HG02852 (cell line): Measurements from ENCODE around the gene HIBADH.
"Not testable (repeated sequence)": the region's sequence is repeated elsewhere in the genome, so short reads cannot be mapped to it uniquely, and the experiment has no call there.

Source experiments
- ATAC-seq: cut with Tn5 transposase; IDR thresholded peaks from one replicate; pipeline ENCODE4 v1.9.1; 2021; ENCODE audit warnings: mild to moderate bottlenecking, moderate library complexity; ENCODE audit not compliant: unreplicated experiment

Gene HIBADH

DNA sequence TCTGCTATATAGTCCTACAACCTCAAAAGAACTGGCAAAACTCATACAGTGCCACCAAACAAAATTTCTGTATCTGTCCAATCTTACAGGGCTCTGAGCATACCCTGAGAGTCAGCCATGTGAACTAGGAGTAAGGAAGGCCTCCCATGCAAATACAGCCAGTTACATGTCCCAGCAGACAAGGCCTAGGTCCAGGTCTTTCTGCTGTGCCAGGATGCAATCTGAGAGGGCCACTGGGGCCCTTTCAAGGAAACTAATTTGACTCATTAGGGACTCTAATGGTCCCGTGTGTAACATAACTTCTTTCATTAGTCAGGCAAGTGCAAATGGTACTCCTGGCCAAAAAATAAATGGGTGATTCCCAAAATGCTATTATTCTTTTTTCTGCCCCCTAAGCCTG, 17.9 kb upstream of the HIBADH start:
- ATAC-seq = no peak

DNA sequence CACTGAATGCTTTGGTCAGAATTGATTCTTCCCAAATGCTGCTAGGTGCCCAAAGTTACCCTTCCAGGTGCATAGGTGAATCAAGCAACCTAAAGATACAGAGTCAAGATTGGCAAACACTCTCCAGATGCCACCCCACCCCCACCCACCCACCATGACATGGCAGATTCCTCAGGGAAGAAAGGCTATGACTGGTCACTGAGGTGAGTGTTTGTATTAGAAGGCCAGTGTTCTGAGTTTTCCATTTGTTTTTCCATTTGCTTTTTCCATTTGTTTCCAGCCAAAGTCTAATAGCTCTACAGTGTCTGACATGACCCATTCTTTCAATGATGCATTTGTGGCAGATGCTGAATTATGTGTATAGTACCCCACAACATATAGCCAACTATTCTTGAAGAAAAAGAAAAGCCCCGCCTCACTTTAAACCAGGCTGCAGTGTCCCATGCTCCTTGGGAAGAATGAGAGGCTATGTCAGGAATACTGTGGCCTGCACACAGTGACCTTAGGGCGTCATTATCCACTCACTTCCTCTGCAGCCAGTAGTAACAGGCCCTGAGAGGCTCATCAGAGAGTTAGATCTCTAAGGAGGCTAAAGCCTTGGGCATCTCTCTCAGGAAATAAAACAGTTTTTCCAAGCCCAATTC, 16.1 kb upstream of the HIBADH start:
- no peak for ATAC-seq

DNA sequence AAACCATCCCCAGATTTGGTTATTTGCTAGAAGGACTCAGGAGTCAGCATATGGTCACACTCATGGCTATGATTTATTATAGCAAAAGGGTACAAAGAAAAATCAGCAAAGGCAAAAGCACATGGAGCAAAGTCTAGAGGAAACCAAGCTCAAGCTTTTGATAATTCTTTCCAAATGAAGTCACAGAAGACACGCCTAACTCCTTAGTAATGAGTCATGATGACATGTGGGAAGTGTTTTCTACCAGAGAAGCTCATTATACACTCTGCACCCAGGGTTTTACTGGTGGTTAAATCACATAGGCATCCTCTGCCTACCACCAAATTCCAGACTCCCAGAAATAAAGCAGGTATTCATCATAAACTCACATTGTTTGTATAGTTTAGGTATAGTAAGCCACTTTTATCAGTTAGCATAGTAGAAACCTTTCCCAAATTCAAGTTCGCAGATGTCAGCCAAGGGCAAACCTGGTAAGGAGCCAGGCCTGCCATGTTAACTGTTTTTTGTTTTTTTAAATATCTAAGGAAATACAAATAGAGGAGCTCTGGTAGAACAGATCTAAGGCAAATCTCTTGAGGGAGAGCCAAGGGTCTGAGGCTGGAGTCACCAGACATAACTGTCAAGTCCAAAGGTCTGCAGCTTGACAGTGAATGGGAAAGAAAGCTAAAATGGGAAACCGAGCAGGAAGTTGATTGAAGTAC, 15.4 kb upstream of the HIBADH start:
- no peak for ATAC-seq

DNA sequence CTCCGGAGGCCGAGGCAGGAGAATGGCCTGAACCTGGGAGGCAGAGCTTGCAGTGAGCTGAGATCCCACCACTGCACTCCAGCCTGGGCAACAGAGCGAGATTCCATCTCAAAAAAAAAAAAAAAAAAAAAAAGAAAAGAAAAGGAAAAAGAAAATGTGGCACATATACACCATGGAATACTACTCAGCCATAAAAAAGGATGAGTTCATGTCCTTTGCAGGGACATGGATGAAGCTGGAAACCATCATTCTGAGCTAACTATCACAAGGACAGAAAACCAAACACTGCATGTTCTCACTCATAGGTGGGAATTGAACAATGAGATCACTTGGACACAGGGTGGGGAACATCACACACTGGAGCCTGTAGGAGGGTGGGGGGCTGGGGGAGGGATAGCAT, 11.4 kb upstream of the HIBADH start:
- ATAC-seq = not testable (repeated sequence)

DNA sequence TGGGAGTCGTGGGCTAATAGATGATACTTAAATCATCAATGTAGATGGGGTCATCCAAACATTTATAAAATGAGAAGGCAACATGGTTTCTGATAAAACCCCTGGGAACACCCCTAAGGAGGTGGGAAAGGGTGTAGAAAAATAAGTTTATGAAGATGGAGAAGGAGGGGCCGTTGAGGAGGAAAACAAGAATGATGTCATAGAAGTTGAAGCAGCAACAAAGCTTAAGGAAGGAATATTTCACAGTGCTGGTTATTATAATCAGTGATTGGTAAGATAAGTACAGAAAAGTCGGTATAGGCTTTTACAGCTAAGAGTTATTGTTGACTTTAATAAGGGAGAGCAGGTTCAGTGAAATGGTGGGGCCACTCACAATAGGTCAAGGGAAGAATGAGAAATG, 9.0 kb upstream of the HIBADH start:
- ATAC-seq = no peak

DNA sequence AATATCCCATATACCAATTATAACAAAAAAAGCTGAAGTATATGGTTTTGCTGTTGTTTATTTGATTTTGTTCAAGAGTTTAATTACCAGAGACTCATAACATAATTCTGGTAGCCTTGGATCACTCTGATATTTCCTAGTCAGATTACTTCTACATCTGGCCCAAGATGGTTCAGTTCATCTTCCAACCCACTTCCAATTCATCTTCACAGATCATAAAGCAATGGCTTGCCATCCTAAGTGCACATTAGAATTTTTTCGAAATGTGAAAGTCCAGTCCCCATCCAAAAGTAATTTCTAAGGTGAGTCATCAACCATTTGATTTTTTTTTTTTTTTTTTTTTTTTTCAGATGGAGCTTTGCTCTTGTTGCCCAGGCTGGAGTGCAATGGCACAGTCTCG, 8.0 kb upstream of the HIBADH start:
- no peak for ATAC-seq

DNA sequence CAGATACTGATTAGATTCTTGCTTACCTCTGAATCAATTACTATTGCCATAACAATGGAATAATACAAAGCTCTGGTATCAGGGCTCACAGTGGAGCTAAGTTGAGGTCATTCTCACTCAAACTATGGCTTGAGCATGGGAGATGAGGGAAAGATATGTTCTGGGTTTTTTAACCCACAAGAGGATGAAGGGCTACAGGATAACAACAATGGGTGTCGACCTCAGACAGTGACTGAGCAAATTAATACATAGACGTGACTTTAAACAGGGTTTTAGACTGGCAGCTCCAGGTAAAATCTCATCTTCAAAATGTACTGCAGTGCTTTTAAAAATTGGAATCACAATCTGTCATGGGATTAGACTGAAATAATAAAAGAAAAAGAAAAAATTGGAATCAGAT, 7.5 kb upstream of the HIBADH start:
- ATAC-seq = no peak

DNA sequence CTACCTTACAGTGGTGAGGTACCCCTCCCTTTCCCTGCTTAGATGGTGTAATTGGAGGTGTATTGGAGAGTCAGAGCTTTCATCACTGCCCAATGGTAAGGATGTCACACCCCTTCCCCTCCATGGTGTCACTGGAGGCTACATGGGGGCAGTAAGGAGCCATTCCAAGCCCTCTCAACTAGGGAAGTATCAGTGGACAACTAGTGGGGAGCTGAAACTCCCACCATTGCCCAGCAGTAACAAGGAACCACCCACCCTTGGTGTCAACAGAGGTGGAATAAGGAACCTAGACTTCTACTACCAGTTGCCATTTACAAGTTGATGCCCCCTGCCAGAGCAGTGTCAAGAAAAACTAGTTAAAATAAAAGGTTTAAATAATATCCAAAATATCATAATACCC, 2.8 kb upstream of the HIBADH start:
- no peak for ATAC-seq

DNA sequence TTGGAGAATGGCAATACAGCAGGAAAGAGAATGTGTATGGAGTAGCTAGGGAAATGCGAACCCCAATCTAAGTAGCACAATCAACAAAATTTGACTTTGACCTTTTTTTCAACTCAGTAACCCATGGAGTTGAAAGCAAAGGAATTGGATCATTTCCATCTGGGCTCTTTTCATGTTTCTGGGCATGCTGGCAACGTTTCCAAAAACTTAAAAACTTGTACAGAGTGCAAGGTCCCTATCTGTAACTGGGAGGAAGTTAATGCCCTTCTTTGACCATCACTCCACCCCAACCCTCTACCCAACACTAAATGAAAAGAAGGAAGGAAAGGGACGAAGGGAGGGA, 1.3 kb upstream of the HIBADH start:
- no peak for ATAC-seq

DNA sequence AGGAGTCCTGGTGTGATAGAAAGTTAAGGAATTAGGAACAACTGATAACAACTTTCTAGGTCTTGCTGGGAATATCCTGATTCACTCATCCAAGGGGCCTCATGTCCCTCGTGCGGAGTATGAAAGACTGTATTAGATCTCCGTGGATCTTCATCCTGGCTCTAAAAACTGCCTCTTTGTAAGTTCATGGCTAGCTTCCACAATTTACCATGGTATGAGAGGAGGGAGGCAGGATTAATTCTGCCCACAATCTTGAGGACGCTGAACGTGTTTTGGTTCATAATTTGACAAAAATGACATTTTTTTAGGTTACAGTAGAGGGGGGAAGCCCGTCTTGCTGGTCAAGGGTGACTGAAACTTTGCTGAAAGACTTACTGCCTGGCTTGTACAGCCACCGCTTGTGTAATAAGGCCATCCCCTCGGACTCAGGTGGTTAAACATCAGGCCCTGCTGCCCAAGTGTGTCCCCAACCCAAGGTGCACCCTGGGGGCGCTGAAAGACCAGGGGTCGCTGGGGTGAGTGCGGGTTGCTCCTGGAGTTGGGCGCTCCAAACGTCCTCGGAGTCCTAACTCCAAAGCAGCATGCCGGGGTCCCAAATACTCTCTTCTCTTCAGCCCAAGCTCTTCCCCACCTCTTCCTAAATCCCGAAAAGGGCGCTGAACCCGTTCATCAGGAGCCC, 733 bp downstream of the HIBADH start:
- ATAC-seq = peak; percentile 2

DNA sequence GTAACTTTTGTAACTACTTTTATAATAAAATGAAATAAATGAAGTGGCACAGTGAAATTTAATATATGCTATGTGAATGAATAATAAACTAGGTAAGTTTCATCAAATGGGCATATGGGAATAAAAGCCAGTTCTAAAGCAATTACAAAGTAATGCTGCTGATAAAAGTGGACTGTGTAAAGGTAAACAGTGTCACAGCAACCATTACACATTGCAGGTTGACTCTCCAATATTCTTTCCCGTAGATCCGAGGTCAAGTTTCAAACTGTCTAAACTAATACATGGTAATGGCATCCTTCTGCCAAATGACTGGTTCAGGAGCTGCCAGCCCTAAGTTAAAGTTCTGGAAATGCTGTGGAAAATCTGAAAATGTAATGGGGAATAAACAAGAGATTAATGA, 6.0 kb downstream of the HIBADH start:
- ATAC-seq = no peak

DNA sequence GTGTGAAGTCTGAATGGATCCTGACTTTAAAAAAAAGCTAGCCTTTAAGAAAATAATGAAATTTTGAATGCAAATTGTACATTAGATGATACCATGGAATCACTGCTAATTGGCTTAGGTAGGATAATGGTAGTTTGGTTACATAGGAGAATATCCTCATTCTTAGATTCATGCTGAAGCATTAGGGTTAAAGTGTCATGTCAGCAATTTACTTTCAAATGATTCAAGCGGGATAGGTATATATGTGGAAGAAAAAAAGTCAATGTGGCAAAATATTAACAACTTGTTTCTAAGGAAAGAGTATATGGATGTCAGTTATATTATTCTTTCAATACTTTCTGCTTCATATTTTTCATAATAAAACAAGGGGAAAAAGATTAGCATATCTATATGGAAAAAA, 7.5 kb downstream of the HIBADH start:
- no peak for ATAC-seq

DNA sequence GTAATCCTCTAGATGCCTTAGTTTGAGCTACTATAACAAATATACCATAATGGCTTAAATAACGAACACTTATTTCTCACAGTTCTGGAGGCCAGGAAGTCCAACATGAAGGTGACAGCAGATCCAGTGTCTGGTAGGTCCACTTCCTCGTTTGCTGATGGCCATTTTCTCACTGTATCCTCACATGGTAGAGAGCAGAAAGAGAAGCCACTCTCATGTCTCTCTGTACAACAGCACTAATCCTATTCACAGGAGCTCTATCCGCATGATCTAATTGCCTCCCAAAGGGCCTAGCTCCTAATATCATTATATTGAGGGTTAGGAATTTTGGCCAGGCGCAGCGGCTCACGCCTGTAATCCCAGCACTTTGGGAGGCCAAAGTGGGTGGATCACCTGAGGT, 10.2 kb downstream of the HIBADH start:
- ATAC-seq = no peak

DNA sequence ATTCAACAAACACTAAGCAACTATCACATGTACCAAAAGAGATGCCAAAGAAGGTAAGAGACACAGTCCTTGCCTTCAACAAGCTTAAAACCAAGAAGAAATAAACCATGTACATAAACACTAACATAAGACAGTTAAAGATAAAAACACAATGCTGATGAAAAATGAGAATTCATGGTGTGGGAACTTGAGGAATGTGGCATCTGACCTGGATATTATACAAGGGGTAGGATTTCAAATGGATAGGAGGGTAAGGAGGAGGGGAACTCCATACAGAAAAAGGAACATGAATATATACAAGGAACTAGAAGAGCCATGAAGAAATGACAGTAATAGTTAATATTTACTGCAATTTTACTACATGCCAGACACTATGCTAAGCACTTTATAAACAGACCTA, 11.0 kb downstream of the HIBADH start:
- no peak for ATAC-seq

DNA sequence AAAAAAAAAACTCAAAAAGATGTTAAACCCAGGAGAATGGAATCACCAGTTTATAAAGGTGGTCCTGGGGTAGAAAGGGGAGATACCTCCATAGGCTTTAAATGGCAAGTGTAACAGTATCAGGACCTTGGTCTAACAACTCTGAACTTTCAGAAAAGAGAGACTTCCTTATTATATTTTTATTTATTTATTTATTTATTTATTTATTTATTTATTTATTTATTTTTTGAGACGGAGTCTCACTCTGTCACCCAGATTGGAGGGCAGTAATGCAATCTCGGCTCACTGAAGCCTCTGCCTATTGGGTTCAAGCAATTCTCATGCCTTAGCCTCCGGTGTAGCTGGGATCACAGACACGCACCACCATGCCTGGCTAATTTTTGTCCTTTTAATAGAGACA, 12.4 kb downstream of the HIBADH start:
- ATAC-seq = no peak

DNA sequence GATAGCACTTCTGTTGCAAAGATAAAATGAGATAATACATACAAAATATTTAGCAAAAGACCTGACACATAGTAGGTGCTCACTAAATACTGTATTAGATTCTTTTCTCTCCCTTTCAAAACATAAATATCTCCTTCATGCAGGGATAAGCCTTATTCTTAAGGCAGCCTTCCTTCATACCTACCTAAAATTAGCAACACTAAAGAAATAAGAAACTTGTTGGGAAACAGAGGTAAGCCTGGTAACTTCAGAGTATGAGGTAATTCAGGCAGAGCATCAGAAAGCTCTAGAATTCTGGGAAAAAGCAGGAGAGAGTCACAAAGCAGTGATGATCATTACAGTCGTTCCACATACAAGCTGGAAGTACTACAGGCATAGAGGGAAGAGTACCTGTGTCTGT, 15.2 kb downstream of the HIBADH start:
- ATAC-seq = no peak

DNA sequence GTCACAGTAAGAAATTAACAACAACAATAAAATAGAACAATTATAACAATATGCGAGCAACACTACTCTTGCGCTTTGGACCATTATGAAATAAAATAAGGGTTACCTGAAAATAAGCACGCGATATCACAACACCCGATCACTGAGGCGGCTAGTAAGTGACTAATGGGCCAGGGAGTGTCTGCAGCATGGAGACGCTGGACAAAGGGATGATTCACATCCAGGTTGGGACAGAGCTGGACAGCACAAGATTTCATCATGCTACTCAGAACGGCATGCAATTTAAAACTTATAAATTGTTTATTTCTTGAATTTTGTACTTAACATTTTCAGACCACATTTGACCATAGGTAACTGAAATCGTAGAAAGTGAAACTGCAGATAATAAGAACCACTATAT, 15.6 kb downstream of the HIBADH start:
- ATAC-seq = no peak

DNA sequence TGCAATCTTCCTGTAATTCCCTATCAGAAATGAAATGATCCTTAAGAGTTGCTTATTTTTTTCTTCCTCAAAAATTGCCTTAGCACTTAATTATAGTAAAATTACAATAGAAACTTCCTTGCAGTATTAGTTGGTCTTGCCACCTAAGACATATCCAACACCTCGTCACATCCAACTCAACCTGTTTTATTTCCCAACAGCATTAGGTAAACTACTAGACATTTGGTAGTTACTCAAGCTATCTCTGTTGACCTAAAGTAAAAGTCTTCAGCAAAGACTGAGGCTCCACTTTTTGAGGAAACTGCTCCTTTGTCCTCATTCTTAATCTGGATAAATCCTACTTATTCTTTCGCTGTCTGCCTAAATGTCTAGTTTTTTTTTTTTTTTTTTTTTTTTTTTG, 20.4 kb downstream of the HIBADH start:
- ATAC-seq = no peak

DNA sequence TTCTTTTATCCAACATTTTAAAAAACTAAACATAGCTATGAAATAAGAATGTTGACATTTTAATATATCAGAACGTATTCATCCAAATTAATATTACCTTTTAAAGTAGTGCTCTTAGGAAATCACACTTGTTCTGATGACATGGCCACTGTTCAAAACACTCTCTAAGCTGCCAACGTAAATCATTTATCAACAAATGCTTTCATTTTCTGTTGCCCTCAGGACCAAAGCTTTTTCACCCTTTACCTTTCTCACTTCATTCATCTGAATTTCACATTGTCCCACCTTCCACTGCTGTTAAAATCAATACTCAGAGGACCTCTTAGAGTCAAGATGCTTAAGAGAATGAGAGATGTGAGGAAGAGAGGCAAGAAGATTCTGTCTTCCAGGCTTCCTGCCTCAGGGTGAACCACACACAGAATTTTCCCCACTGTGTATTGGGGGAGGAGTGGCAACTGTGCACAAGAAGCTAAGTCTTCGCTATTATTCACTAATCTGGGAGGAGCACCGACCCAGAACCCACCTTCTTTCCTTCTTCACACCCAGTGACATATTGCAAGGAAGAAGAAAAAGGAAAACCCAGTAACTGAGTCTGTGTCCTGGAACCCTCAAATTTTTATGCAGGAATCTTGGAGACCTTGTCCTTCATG, 21.0 kb downstream of the HIBADH start:
- no peak for ATAC-seq

DNA sequence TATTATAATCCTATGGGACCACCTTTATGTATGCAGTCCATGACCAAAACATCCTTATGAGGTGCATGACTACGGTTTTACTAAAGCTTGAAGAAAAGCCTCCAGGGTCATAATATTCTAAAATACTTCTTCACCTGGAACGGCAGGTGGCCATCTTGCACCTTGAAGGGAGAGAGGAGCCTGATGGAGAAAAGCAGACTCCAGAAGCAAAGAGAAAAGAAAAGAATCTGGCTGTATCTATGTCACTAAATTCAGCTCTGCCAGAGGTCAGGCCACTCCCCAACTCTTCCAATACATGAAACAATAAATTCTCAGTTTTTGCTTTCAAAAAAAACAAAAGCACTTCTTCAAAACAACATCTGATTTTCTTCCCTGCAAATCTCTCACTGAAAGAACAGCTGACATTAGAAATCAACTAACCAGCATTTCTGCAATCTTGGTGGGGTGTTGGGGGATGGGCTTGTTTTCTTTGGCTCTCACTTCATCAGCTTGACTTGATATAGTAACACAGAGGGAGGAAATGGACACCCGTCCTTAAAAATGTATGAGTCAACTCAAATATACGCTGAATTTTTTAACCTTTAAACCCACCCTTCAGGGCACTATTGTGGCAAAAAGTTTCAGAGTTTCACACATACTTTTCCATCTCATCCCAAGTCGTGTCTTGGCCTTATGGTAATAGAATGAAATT, 21.7 kb downstream of the HIBADH start:
- no peak for ATAC-seq

DNA sequence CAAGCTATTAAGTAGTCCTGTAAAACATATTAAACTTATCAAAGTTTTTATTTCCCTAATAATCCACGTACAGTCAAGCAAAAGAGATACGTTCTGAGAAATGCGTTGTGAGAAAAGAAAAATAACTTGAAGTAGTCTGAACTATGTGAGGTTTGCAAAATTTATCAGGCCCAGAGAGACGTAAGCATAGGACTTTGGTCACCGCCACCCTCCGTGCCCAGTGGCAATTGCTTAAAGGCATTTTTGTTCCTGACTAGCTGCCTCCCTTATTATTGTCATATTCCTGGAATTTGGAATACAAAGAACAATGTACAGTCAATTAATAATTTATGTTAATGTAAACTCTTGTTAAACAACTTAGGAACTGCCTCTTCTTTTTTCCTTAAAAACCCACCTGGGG, 22.8 kb downstream of the HIBADH start:
- ATAC-seq = no peak
